ENCODE results near the gene GATM. TPM values are rescaled to one million over a fixed set of nuclear protein-coding genes. Genes with fewer than 3 reads are reported as not detected.

The GATM gene
- total RNA-seq, 3 donors from 2014 or later (not counting 1 experiment from before 2014, with no cell fraction given): 1.3 to 2.1 (median 2.0) TPM

DNA sequence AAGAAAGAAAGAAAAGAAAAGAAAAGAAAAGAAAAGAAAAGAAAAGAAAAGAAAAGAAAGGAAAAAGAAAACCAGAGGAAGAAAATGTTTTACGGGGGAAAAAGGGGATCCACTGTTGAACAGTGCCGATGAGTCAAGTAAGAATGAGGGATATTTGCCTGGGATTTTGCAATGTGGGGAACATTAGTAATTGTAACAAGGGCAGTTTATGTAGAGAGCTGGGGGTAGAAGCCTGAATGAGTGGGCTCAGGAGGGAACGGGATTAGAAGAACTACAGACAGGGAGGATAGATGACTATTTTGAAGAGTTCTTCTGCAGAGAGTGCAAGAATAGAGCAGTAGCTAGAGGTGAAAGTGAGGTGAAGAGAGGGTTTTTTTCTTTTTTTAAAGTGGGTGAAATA, 28.7 kb downstream of the GATM start:
- peaks cover 33 to 35% of the 10 kb centered on the region in 2 donors for H3K27me3 Mint-ChIP-seq (ENCODE audit: low read depth in 2 of 2)
- ATAC-seq: no peak

DNA sequence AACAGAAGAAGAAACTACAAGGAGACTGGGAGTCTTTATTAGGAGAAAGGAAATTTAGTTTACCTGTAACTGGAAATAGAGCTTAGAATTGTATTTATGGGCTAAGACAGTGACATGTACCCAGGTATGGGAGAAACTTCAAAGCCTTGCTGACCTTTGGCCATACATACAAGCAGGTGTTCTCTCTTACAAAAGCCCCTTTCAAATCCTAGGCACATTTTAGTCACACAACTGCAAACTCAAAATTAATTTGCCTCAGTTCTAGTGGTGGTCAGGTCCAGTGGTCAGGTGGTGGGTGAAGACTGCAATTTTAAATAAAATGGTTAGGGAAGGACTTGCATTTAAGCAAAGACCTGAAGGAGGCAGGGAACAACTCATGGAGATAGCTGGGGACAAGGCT, 30.4 kb downstream of the GATM start:
- Histone ChIP-seq H3K36me3 (ENCODE audit: control insufficient read depth, insufficient read depth, low read length) (no peaks in the 10 kb centered on the region), H3K4me3 (ENCODE audit: low read length) (no peak overlapping the region), H3K27me3 (ENCODE audit: control insufficient read depth, insufficient read depth, low read length) (no peaks in the 10 kb centered on the region), H3K4me1 (ENCODE audit: control insufficient read depth, insufficient read depth, low read length) (no peaks in the 10 kb centered on the region), H3K27ac (ENCODE audit: low read length) (no peak overlapping the region), H3K9me3 (ENCODE audit: control insufficient read depth, insufficient read depth, low read length) (no peaks in the 10 kb centered on the region)
- peaks cover 33 to 35% of the 10 kb centered on the region in 2 donors for H3K27me3 Mint-ChIP-seq (ENCODE audit: low read depth in 2 of 2)
- H3K9me3 Mint-ChIP-seq: no peaks in the 10 kb centered on the region
- no peak overlapping the region for H3K4me3 Mint-ChIP-seq
- TF ChIP-seq CTCF (IDR thresholded peaks at IDR 0.05): no peak
- intact Hi-C loops (cut with micrococcal nuclease): no loop called here
- no peak overlapping the region for H3K27ac Mint-ChIP-seq
- H3K36me3 Mint-ChIP-seq: no peaks in the 10 kb centered on the region
- no peak for ATAC-seq
- H3K4me1 Mint-ChIP-seq: no peaks in the 10 kb centered on the region
- no peak for DNase-seq

More for the DNA sequence above, 28.7 kb downstream of the GATM start:
- no peaks in the 10 kb centered on the region for H3K4me1 ChIP-seq (ENCODE audit: control insufficient read depth, insufficient read depth, low read length)
- H3K4me3 ChIP-seq (ENCODE audit: low read length): no peak overlapping the region
- H3K27ac ChIP-seq (ENCODE audit: low read length): no peak overlapping the region
- Mint-ChIP-seq H3K4me1 (no peaks in the 10 kb centered on the region), H3K36me3 (no peaks in the 10 kb centered on the region), H3K4me3 (no peak overlapping the region), H3K9me3 (no peaks in the 10 kb centered on the region), H3K27ac (no peak overlapping the region)
- WGBS (ENCODE audit: insufficient coverage): 91% methylated on average over 3 of the region's 3 CpGs
- no peak for TF ChIP-seq CTCF (IDR thresholded peaks at IDR 0.05)
- no peaks in the 10 kb centered on the region for H3K9me3 ChIP-seq (ENCODE audit: control insufficient read depth, insufficient read depth, low read length)
- no peak for DNase-seq
- intact Hi-C loops (cut with micrococcal nuclease): no loop called here
- no peaks in the 10 kb centered on the region for H3K27me3 ChIP-seq (ENCODE audit: control insufficient read depth, insufficient read depth, low read length)
- no peaks in the 10 kb centered on the region for H3K36me3 ChIP-seq (ENCODE audit: control insufficient read depth, insufficient read depth, low read length)

DNA sequence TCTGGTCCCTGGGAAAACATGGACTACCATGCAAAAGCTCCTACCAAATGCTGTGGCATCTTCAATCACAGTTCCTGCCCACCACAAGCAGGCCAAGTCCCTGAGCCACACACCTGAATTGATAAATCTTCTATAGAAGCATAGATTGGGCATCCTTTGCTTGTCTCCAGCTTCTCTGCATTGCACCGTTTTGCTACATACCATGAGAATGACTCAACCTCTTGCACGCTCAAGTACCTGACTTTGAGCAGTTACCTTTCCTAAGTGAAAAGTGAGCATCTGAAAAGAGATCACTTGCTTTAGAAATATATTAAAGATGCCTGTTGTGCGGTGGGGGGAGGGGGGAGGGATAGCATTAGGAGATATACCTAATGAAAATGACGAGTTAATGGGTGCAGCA, 31.3 kb downstream of the GATM start:
- 94% methylated on average over 3 of the region's 4 CpGs for WGBS (ENCODE audit: insufficient coverage)
- Histone ChIP-seq H3K4me3 (ENCODE audit: low read length) (no peak overlapping the region), H3K9me3 (ENCODE audit: control insufficient read depth, insufficient read depth, low read length) (no peaks in the 10 kb centered on the region), H3K4me1 (ENCODE audit: control insufficient read depth, insufficient read depth, low read length) (no peaks in the 10 kb centered on the region), H3K27me3 (ENCODE audit: control insufficient read depth, insufficient read depth, low read length) (no peaks in the 10 kb centered on the region), H3K27ac (ENCODE audit: low read length) (no peak overlapping the region), H3K36me3 (ENCODE audit: control insufficient read depth, insufficient read depth, low read length) (no peaks in the 10 kb centered on the region)
- Mint-ChIP-seq H3K27me3 (ENCODE audit: low read depth in 2 of 2) (peaks cover 26 to 35% of the 10 kb centered on the region in 2 donors), H3K4me1 (no peaks in the 10 kb centered on the region), H3K36me3 (no peaks in the 10 kb centered on the region), H3K27ac (no peak overlapping the region), H3K4me3 (no peak overlapping the region), H3K9me3 (no peaks in the 10 kb centered on the region)
- ATAC-seq (no peak), DNase-seq (no peak)
- intact Hi-C loops (cut with micrococcal nuclease): no loop called here
- TF ChIP-seq CTCF (IDR thresholded peaks at IDR 0.05): no peak

GRCh38 chr15:45346381-45346780, 32.0 kb downstream of the GATM start:
- Mint-ChIP-seq H3K4me1 (no peaks in the 10 kb centered on the region), H3K9me3 (no peaks in the 10 kb centered on the region), H3K27ac (no peak overlapping the region), H3K36me3 (no peaks in the 10 kb centered on the region), H3K27me3 (ENCODE audit: low read depth in 2 of 2) (peaks cover 26 to 35% of the 10 kb centered on the region in 2 donors), H3K4me3 (no peak overlapping the region)
- Histone ChIP-seq H3K4me3 (ENCODE audit: low read length) (no peak overlapping the region), H3K9me3 (ENCODE audit: control insufficient read depth, insufficient read depth, low read length) (no peaks in the 10 kb centered on the region), H3K27me3 (ENCODE audit: control insufficient read depth, insufficient read depth, low read length) (no peaks in the 10 kb centered on the region), H3K27ac (ENCODE audit: low read length) (no peak overlapping the region), H3K36me3 (ENCODE audit: control insufficient read depth, insufficient read depth, low read length) (no peaks in the 10 kb centered on the region), H3K4me1 (ENCODE audit: control insufficient read depth, insufficient read depth, low read length) (no peaks in the 10 kb centered on the region)
- DNase-seq: no peak
- 59% methylated on average over 3 of the region's 3 CpGs for WGBS (ENCODE audit: insufficient coverage)
- ATAC-seq: no peak
- intact Hi-C loops (cut with micrococcal nuclease): no loop called here
- TF ChIP-seq CTCF (IDR thresholded peaks at IDR 0.05): no peak

All from natural killer cell (primary cell).